ENCODE results near the gene MICAL3. TPM values are rescaled to one million over a fixed set of nuclear protein-coding genes. Genes with fewer than 3 reads are reported as not detected.

The MICAL3 gene
- polyA plus RNA-seq, 1 of the 3 experiments (the other 2 are of a cell fraction) = 83.1 TPM

DNA sequence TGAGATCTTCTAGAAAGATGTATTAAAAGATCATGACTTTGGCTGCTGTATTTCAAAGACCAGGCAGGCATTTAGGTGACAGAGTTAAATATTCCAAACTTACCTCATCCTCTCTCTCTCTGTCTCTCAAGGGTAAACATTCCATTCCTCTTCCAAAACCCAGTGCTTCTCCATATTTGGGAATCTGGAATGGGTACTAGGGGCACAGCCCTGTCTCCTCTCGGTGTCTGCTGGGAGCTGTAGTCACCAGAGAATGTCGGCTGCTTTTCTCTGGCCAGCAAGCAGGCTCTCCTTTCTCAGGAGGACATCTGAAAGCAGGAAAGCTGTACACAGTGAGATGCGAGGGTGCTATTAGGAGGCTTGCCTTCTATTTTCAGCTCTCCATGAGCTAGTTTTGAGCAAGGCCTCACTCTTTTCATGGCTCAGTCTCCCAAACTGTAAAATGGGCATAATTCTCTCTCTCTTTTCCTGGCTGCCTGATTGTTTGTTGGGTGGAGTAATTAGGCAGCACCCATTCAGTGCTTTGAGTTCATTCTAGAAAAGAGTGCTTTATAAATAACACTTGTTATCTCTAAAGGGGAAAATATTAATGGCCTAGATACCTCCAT lies 44.1 kb upstream of the MICAL3 start:
- Histone ChIP-seq H3K4me3 (ENCODE audit: low read depth in 2 of 2, low read length in 1 of 2) (no peak overlapping the region), H4K20me1 (ENCODE audit: insufficient read depth) (no peaks in the 10 kb centered on the region), H3K36me3 (replicated peaks in 1 of 2; ENCODE audit: control insufficient read depth in 1 of 2, insufficient read depth in 2 of 2, low read length in 1 of 2) (no peaks in the 10 kb centered on the region), H3K4me2 (no peak overlapping the region), H3K9me3 (no peaks in the 10 kb centered on the region), H3K79me2 (ENCODE audit: insufficient read depth) (no peaks in the 10 kb centered on the region), H2AFZ (ENCODE audit: low read depth) (peak overlapping the region; percentile 74; the same call in 1 of the 2 replicates), H3K9me2 (no peaks in the 10 kb centered on the region), H3K27me3 (ENCODE audit: insufficient read depth) (no peaks in the 10 kb centered on the region), H3K9ac (no peak overlapping the region), H3F3A (replicated peaks; ENCODE audit: insufficient read depth) (no peaks in the 10 kb centered on the region), H3K27ac (ENCODE audit: low read depth in 2 of 2, low read length in 1 of 2) (no peak overlapping the region), H3K4me1 (ENCODE audit: control insufficient read depth in 1 of 2, insufficient read depth in 2 of 2, low read depth in 1 of 2, low read length in 1 of 2) (no peaks in the 10 kb centered on the region; a peak in 1 of 4 replicates)
- TF ChIP-seq, protein P1, sequence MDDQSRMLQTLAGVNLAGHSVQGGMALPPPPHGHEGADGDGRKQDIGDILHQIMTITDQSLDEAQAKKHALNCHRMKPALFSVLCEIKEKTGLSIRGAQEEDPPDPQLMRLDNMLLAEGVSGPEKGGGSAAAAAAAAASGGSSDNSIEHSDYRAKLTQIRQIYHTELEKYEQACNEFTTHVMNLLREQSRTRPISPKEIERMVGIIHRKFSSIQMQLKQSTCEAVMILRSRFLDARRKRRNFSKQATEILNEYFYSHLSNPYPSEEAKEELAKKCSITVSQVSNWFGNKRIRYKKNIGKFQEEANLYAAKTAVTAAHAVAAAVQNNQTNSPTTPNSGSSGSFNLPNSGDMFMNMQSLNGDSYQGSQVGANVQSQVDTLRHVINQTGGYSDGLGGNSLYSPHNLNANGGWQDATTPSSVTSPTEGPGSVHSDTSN (IDR thresholded peaks at IDR 0.05) = no peak
- TF ChIP-seq GABPA (IDR thresholded peaks at IDR 0.05; ENCODE audit: low read depth) (no peak), POLR2AphosphoS5 (IDR thresholded peaks at IDR 0.05; ENCODE audit: low read depth, low read length) (no peak), GATA2 (CRISPR knock-in tag; IDR thresholded peaks at IDR 0.05) (no peak), NRF1 (IDR thresholded peaks at IDR 0.05; ENCODE audit: low read depth, low read length) (no peak), MEF2A (IDR thresholded peaks at IDR 0.05; ENCODE audit: borderline replicate concordance, low read depth) (no peak), RAD21 (IDR thresholded peaks at IDR 0.05; ENCODE audit: low read length) (no peak), EZH2phosphoT487 (IDR thresholded peaks at IDR 0.05; ENCODE audit: borderline replicate concordance, low read depth) (no peak), FOXM1 (IDR thresholded peaks at IDR 0.05; ENCODE audit: low read depth) (no peak), RCOR1 (IDR thresholded peaks at IDR 0.05; ENCODE audit: low read length) (no peak), ELF1 (IDR thresholded peaks at IDR 0.05) (no peak), MXI1 (IDR thresholded peaks at IDR 0.05; ENCODE audit: low read depth, low read length) (no peak), CHD2 (IDR thresholded peaks at IDR 0.05; ENCODE audit: low read length, partially characterized antibody) (no peak), RXRA (IDR thresholded peaks at IDR 0.05; ENCODE audit: borderline replicate concordance, low read depth) (no peak), RFX5 (IDR thresholded peaks at IDR 0.05; ENCODE audit: low read length) (no peak), FOXJ3 (CRISPR knock-in tag; IDR thresholded peaks at IDR 0.05) (no peak)
- TF ChIP-seq, protein P2, sequence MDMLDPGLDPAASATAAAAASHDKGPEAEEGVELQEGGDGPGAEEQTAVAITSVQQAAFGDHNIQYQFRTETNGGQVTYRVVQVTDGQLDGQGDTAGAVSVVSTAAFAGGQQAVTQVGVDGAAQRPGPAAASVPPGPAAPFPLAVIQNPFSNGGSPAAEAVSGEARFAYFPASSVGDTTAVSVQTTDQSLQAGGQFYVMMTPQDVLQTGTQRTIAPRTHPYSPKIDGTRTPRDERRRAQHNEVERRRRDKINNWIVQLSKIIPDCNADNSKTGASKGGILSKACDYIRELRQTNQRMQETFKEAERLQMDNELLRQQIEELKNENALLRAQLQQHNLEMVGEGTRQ (IDR thresholded peaks at IDR 0.05; ENCODE audit: borderline replicate concordance, low read depth, low read length) = no peak
- TF ChIP-seq, protein P3, sequence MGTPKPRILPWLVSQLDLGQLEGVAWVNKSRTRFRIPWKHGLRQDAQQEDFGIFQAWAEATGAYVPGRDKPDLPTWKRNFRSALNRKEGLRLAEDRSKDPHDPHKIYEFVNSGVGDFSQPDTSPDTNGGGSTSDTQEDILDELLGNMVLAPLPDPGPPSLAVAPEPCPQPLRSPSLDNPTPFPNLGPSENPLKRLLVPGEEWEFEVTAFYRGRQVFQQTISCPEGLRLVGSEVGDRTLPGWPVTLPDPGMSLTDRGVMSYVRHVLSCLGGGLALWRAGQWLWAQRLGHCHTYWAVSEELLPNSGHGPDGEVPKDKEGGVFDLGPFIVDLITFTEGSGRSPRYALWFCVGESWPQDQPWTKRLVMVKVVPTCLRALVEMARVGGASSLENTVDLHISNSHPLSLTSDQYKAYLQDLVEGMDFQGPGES (IDR thresholded peaks at IDR 0.05; ENCODE audit: low read depth, low read length) = no peak
- TF ChIP-seq, protein P4, sequence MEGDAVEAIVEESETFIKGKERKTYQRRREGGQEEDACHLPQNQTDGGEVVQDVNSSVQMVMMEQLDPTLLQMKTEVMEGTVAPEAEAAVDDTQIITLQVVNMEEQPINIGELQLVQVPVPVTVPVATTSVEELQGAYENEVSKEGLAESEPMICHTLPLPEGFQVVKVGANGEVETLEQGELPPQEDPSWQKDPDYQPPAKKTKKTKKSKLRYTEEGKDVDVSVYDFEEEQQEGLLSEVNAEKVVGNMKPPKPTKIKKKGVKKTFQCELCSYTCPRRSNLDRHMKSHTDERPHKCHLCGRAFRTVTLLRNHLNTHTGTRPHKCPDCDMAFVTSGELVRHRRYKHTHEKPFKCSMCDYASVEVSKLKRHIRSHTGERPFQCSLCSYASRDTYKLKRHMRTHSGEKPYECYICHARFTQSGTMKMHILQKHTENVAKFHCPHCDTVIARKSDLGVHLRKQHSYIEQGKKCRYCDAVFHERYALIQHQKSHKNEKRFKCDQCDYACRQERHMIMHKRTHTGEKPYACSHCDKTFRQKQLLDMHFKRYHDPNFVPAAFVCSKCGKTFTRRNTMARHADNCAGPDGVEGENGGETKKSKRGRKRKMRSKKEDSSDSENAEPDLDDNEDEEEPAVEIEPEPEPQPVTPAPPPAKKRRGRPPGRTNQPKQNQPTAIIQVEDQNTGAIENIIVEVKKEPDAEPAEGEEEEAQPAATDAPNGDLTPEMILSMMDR (IDR thresholded peaks at IDR 0.05) = no peak
- TF ChIP-seq, protein P5, sequence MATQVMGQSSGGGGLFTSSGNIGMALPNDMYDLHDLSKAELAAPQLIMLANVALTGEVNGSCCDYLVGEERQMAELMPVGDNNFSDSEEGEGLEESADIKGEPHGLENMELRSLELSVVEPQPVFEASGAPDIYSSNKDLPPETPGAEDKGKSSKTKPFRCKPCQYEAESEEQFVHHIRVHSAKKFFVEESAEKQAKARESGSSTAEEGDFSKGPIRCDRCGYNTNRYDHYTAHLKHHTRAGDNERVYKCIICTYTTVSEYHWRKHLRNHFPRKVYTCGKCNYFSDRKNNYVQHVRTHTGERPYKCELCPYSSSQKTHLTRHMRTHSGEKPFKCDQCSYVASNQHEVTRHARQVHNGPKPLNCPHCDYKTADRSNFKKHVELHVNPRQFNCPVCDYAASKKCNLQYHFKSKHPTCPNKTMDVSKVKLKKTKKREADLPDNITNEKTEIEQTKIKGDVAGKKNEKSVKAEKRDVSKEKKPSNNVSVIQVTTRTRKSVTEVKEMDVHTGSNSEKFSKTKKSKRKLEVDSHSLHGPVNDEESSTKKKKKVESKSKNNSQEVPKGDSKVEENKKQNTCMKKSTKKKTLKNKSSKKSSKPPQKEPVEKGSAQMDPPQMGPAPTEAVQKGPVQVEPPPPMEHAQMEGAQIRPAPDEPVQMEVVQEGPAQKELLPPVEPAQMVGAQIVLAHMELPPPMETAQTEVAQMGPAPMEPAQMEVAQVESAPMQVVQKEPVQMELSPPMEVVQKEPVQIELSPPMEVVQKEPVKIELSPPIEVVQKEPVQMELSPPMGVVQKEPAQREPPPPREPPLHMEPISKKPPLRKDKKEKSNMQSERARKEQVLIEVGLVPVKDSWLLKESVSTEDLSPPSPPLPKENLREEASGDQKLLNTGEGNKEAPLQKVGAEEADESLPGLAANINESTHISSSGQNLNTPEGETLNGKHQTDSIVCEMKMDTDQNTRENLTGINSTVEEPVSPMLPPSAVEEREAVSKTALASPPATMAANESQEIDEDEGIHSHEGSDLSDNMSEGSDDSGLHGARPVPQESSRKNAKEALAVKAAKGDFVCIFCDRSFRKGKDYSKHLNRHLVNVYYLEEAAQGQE (IDR thresholded peaks at IDR 0.05; ENCODE audit: low read depth, low read length) = no peak
- WGBS (ENCODE audit: low lambda C conversion rate) = 87% methylated on average over 3 of the region's 3 CpGs
- no peak for DNase-seq
- ChIA-PET CTCF (interaction anchor here (1.0 to 2.5 kb wide), 4 partner anchors 44 to 326 kb away, joined by 3 to 16 read pairs (median 6); partner anchors contain the start of gene MICAL3), POLR2A (no interaction called here)
